HepG2 (cell line): Measurements from ENCODE around the gene ARHGEF4. TPM values are rescaled to one million over a fixed set of nuclear protein-coding genes. Genes with fewer than 3 reads are reported as not detected.

Source experiments
- BATF2 ChIP-seq: sonication (generic); formaldehyde crosslinking; IDR thresholded peaks from 2 replicates; pipeline ENCODE4 v1.8.0; 2022; ENCODE audit warnings: mild to moderate bottlenecking, missing genetic modification reagents, moderate library complexity
- CTCF ChIP-seq: sonication (generic); formaldehyde crosslinking; IDR thresholded peaks from 2 replicates; pipeline ENCODE4 v1.5.0; 2020; ENCODE audit warnings: mild to moderate bottlenecking, missing genetic modification reagents, moderate library complexity
- FOXK2 ChIP-seq: fragments of 450-650 bp; IDR thresholded peaks from 2 replicates; pipeline ENCODE4 v1.6.1; 2016
- MYC ChIP-seq: sonication (generic); formaldehyde crosslinking; IDR thresholded peaks from 2 replicates; pipeline ENCODE4 v1.9.0; 2021; ENCODE audit warnings: missing genetic modification reagents, borderline replicate concordance
- REST ChIP-seq, 2 experiments: IDR thresholded peaks; 2 replicates each; pipeline ENCODE4 v1.6.1; 2011 to 2012; ENCODE audit warnings: low read length in 2 of 2, borderline replicate concordance in 1 of 2, low read depth in 1 of 2, mild to moderate bottlenecking in 1 of 2, moderate library complexity in 1 of 2
- TAF1 ChIP-seq: sonication (generic); formaldehyde crosslinking; IDR thresholded peaks from 2 replicates; pipeline ENCODE4 v1.4.0; 2020; ENCODE audit warnings: missing genetic modification reagents
- TP53 ChIP-seq: sonication (generic); formaldehyde crosslinking; conservative IDR thresholded peaks from 2 replicates; pipeline ENCODE4 v1.4.0; 2020; ENCODE audit warnings: missing genetic modification reagents
- ZMYM3 ChIP-seq: sonication (generic); formaldehyde crosslinking; IDR thresholded peaks from 2 replicates; pipeline ENCODE4 v1.5.1; 2020; ENCODE audit warnings: mild to moderate bottlenecking, missing genetic modification reagents
- ZNF253 ChIP-seq: sonication (generic); formaldehyde crosslinking; IDR thresholded peaks from 2 replicates; pipeline ENCODE4 v1.8.0; 2022; ENCODE audit warnings: mild to moderate bottlenecking, missing genetic modification reagents, borderline replicate concordance
- ZNF407 ChIP-seq: sonication (generic); formaldehyde crosslinking; IDR thresholded peaks from one replicate; pipeline ENCODE4 v1.5.1; 2020; ENCODE audit warnings: mild to moderate bottlenecking, missing genetic modification reagents; ENCODE audit errors: not compliant biosample characterization
- ZSCAN9 ChIP-seq: IDR thresholded peaks from 2 replicates; pipeline ENCODE4 v1.6.1; 2016; ENCODE audit warnings: borderline replicate concordance
- polyA plus RNA-seq, 8 experiments: library from polyadenylated mRNA; depleted of rRNA in 3 of 8; stranded (reverse) in 7 of 8; unstranded in 1 of 8; fragments of >200 nt; fragmentation: Illumina TruSeq in 4 of 8; extraction: Trizol in 4 of 8; gene quantifications; 2 replicates each; pipeline versions ENCODE4 v1.2.1 to v1.2.3, GENCODE V29; 2011 to 2016; ENCODE audit warnings: low read depth in 4 of 8, missing spikeins in 1 of 8, mixed read lengths in 1 of 8; ENCODE audit not compliant: insufficient read depth in 1 of 8
- total RNA-seq, 5 experiments: library from RNA; depleted of rRNA; stranded (reverse); fragments of >200 nt; fragmentation: Illumina TruSeq; extraction: Trizol; gene quantifications; 2 replicates each; pipeline ENCODE4 v1.2.3, GENCODE V29; 2016; ENCODE audit warnings: low read depth in 1 of 5

ARHGEF4 gene
- total and polyA plus RNA-seq, 2 of the 13 experiments (the other 11 are each of a cell fraction or from before 2014, with no cell fraction given) = 0.11 to 0.13 TPM

GRCh38 chr2:131008967-131009366 is 172.3 kb downstream of the ARHGEF4 start (continued):
- TF ChIP-seq REST (IDR thresholded peaks at IDR 0.05; ENCODE audit: borderline replicate concordance in 1 of 2, low read depth in 1 of 2, low read length in 2 of 2) = no peak
- TF ChIP-seq ZSCAN9 (CRISPR knock-in tag) = no peak
- no peak for TF ChIP-seq ZNF407 (CRISPR knock-in tag)
- TF ChIP-seq ZMYM3 (CRISPR knock-in tag) = no peak
- no peak for TF ChIP-seq ZNF253 (CRISPR knock-in tag)
- TF ChIP-seq MYC (CRISPR knock-in tag) = no peak
- TF ChIP-seq BATF2 = no peak
- no peak for TF ChIP-seq TP53
- TF ChIP-seq CTCF (CRISPR knock-in tag) = no peak
- no peak for TF ChIP-seq FOXK2
- no peak for TF ChIP-seq TAF1 (CRISPR knock-in tag)
- TF ChIP-seq, all 625 proteins: peak for 0
